Large intestine (tissue), 3 donors: ENCODE results near the gene ADARB2. TPM values are rescaled to one million over a fixed set of nuclear protein-coding genes. Genes with fewer than 3 reads are reported as not detected.

Source experiments
- DNase-seq, 2 donors: peaks; one replicate each; pipeline versions ENCODE4 v3.0.0 to v3.0.0-alpha.2; 2013
- H3K27ac ChIP-seq: one replicate; pipeline ENCODE4 v1.5.1; 2013; ENCODE audit warnings: low read length
- H3K27me3 ChIP-seq: 2 replicates; pipeline ENCODE4 v1.6.1; 2013; ENCODE audit warnings: low read length; ENCODE audit not compliant: control insufficient read depth, insufficient read depth
- H3K36me3 ChIP-seq: 2 replicates; pipeline ENCODE4 v1.6.1; 2013; ENCODE audit warnings: low read length; ENCODE audit not compliant: control insufficient read depth, insufficient read depth
- H3K4me1 ChIP-seq: one replicate; pipeline ENCODE4 v1.6.1; 2013; ENCODE audit warnings: low read length; ENCODE audit not compliant: control insufficient read depth, insufficient read depth
- H3K4me3 ChIP-seq: one replicate; pipeline ENCODE4 v1.5.1; 2013; ENCODE audit warnings: low read length
- H3K9me3 ChIP-seq: one replicate; pipeline ENCODE4 v1.6.1; 2013; ENCODE audit warnings: mild to moderate bottlenecking, low read depth, low read length, moderate library complexity; ENCODE audit not compliant: control insufficient read depth
- WGBS: methylation state at CpG from one replicate; pipeline ENCODE4 v1.1.5; 2013; ENCODE audit warnings: low lambda C conversion rate; ENCODE audit not compliant: insufficient coverage; 5-methylcytosine and 5-hydroxymethylcytosine counted together
- polyA plus RNA-seq: library from polyadenylated mRNA; unstranded; fragments of 120-200 nt; gene quantifications from one replicate; pipeline ENCODE4 v1.2.1, GENCODE V29; 2013

ADARB2 gene
- polyA plus RNA-seq, 1 donor: 0.52 TPM

- Histone ChIP-seq H3K4me1 (no peaks in the 10 kb centered on the region), H3K4me3 (no peak overlapping the region), H3K27ac (no peak overlapping the region), H3K9me3 (peaks cover 12% of the 10 kb centered on the region), H3K36me3 (no peaks in the 10 kb centered on the region), H3K27me3 (no peaks in the 10 kb centered on the region)
- no peak for DNase-seq
- 100% methylated on average over 3 of the region's 17 CpGs for WGBS
Measured at GRCh38 chr10:1148855-1149605, 588.3 kb downstream of the ADARB2 start.

DNA sequence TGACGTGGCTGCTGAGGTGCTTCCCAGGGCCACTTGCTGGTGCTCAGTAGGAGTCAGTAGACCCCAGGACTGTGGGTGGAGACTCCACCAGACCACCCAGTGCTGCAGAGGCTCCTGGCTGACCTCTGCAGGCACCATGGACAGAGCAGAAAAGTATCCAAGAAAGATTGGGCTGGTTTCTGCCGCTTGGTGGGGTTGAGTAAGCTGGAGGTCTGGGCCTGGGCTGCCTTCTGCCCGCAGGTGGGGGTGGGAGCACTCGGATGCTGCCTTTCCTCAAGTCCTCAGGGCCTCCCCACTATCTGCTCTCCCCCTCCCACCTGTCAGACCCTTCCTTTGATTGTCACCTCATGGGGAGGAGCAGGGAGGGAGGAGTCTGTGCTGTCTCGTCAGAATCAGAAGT lies 589.5 kb downstream of the ADARB2 start:
- peaks cover 12% of the 10 kb centered on the region for H3K9me3 ChIP-seq
- WGBS: no CpG with 5 or more reads among the region's 5 CpGs
- H3K27me3 ChIP-seq: no peaks in the 10 kb centered on the region
- no peaks in the 10 kb centered on the region for H3K36me3 ChIP-seq
- H3K4me3 ChIP-seq: no peak overlapping the region
- no peak overlapping the region for H3K27ac ChIP-seq
- H3K4me1 ChIP-seq: no peaks in the 10 kb centered on the region
- DNase-seq: no peak

GRCh38 chr10:1142596-1142995 lies 594.7 kb downstream of the ADARB2 start:
- DNase-seq: no peak
- Histone ChIP-seq H3K36me3 (no peaks in the 10 kb centered on the region), H3K27me3 (no peaks in the 10 kb centered on the region), H3K4me3 (no peak overlapping the region), H3K27ac (no peak overlapping the region), H3K4me1 (no peaks in the 10 kb centered on the region), H3K9me3 (peaks cover 23% of the 10 kb centered on the region)
- 50% methylated on average over 1 of the region's 3 CpGs for WGBS

- Histone ChIP-seq H3K4me3 (no peak overlapping the region), H3K27ac (no peak overlapping the region), H3K36me3 (no peaks in the 10 kb centered on the region), H3K9me3 (peaks cover 24% of the 10 kb centered on the region), H3K27me3 (no peaks in the 10 kb centered on the region), H3K4me1 (no peaks in the 10 kb centered on the region)
- no peak for DNase-seq
- WGBS: no CpG with 5 or more reads among the region's 11 CpGs
Measured at GRCh38 chr10:1141701-1142100, 595.6 kb downstream of the ADARB2 start.

- no peak for DNase-seq
- no peak overlapping the region for H3K4me3 ChIP-seq
- 80% methylated on average over 4 of the region's 7 CpGs for WGBS
- no peaks in the 10 kb centered on the region for H3K4me1 ChIP-seq
- no peak overlapping the region for H3K27ac ChIP-seq
- peaks cover 20% of the 10 kb centered on the region for H3K9me3 ChIP-seq
- no peaks in the 10 kb centered on the region for H3K36me3 ChIP-seq
- no peaks in the 10 kb centered on the region for H3K27me3 ChIP-seq
Measured at GRCh38 chr10:1141261-1141660, 596.1 kb downstream of the ADARB2 start.

- no peak for DNase-seq
- Histone ChIP-seq H3K36me3 (no peaks in the 10 kb centered on the region), H3K4me1 (no peaks in the 10 kb centered on the region), H3K4me3 (no peak overlapping the region), H3K9me3 (peaks cover 12% of the 10 kb centered on the region), H3K27me3 (no peaks in the 10 kb centered on the region), H3K27ac (no peak overlapping the region)
- WGBS: no CpG with 5 or more reads among the region's 1 CpG
Measured at GRCh38 chr10:1138529-1138928, 598.8 kb downstream of the ADARB2 start.

DNA sequence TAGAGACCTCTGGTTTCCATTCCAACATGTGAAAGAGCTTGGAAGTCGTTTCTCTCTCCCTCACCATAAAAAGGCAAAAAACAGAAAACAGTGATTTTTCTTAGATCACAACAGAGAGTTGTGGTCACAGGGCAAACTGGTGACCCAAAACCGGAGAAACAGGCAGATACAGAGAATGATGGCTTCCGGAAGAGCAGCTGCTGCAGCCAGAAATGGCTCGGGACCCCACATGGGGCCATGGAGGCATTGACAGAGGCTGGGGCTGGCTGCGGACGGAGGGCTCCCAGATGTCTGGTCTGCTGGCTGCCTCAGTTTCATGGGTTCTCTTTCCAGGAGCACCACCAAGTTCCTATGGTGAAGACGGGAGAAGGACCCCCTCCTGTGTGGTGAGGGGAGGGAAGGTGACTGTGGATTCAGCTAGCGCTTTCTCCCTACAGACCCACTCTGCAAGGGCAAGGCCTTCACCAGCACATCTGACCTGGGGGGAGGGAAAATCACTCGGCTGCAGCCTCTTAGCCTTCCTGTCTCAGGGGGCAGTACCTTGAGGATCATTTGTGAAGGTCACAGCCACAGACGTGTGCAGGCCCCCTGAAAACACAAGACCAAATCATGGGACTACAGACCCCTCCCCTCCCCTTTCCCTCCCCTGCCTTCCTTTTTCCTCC lies 599.7 kb downstream of the ADARB2 start:
- no peak for DNase-seq
- Histone ChIP-seq H3K36me3 (no peaks in the 10 kb centered on the region), H3K9me3 (peaks cover 12% of the 10 kb centered on the region), H3K27me3 (no peaks in the 10 kb centered on the region), H3K27ac (no peak overlapping the region), H3K4me3 (no peak overlapping the region), H3K4me1 (no peaks in the 10 kb centered on the region)
- WGBS: 92% methylated on average over 2 of the region's 10 CpGs

DNA sequence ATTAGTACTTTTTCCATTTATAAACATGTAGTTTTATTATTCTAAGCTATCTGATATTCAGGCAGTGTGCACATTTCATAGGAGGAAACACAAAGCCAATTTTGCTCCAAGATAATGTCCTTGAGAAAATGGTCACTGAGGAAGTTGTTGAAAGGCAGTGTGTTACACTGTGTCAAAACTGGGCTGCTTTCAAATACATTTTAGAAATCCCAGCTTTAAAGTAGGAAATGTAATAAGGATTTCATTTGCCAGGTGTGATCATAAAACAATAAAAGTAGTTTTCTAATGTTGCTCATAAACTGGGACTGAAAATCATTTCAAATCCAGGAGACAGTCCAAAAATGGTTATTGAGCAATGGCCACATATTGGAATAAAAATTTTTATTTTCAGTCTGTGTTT lies 601.1 kb downstream of the ADARB2 start:
- DNase-seq: no peak
- Histone ChIP-seq H3K4me1 (no peaks in the 10 kb centered on the region), H3K27me3 (no peaks in the 10 kb centered on the region), H3K27ac (no peak overlapping the region), H3K9me3 (peaks cover 12% of the 10 kb centered on the region), H3K4me3 (no peak overlapping the region), H3K36me3 (peaks cover 7% of the 10 kb centered on the region)

DNA sequence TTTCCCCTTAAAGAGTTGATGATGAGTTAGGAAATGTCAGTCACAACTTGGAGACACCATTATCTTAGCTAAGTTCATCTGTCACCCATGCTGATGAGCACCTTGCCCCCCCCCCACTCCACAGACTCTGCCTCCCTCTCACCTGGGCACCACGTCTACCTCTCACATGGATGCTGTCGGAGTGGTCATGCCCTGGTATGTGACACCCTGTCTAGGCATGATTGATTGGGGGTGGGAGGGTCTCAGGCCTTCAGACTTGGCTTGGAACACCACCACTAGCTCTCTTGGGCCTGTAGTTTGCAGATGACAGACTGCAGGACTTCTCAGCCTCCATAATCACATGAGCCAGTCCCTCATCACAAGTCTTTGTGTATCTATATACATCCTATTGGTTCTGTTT lies 603.2 kb downstream of the ADARB2 start:
- no peak for DNase-seq
- no peaks in the 10 kb centered on the region for H3K27me3 ChIP-seq
- no peak overlapping the region for H3K4me3 ChIP-seq
- peaks cover 12% of the 10 kb centered on the region for H3K9me3 ChIP-seq
- WGBS: no CpG with 5 or more reads among the region's 2 CpGs
- H3K27ac ChIP-seq: no peak overlapping the region
- peaks cover 28% of the 10 kb centered on the region for H3K36me3 ChIP-seq
- no peaks in the 10 kb centered on the region for H3K4me1 ChIP-seq

- WGBS: no CpG with 5 or more reads among the region's 3 CpGs
- H3K4me3 ChIP-seq: no peak overlapping the region
- no peak overlapping the region for H3K27ac ChIP-seq
Measured at GRCh38 chr10:1133495-1134045, 603.8 kb downstream of the ADARB2 start.

More at GRCh38 chr10:1133495-1134045, 603.8 kb downstream of the ADARB2 start:
- H3K9me3 ChIP-seq: peaks cover 11% of the 10 kb centered on the region
- H3K36me3 ChIP-seq: peaks cover 34% of the 10 kb centered on the region
- H3K27me3 ChIP-seq: no peaks in the 10 kb centered on the region
- DNase-seq: no peak
- no peaks in the 10 kb centered on the region for H3K4me1 ChIP-seq
